NCI-H526 (cell line): ENCODE measurements around the gene SUPT20HL1.
A peak's percentile ranks its signal among the peaks of the same experiment; 100 is the strongest.
"Not testable (repeated sequence)": the region's sequence is repeated elsewhere in the genome, so short reads cannot be mapped to it uniquely, and the experiment has no call there.

ENCODE experiments used
- DNase-seq, 2 experiments: peaks; one replicate each; lab custom pipeline; 2025; lab: John Stamatoyannopoulos, UW

SUPT20HL1 gene

GRCh38 chrX:24363432-24364181 is 3.2 kb downstream of the SUPT20HL1 start:
- not testable (repeated sequence) for DNase-seq

- no peak for DNase-seq
These were observed 3.9 kb downstream of the SUPT20HL1 start for GRCh38 chrX:24364326-24364725.

- no peak for DNase-seq
These were observed 4.6 kb downstream of the SUPT20HL1 start for GRCh38 chrX:24364851-24365538.

- not testable (repeated sequence) for DNase-seq
These were observed 6.4 kb downstream of the SUPT20HL1 start for GRCh38 chrX:24366762-24367400.

GRCh38 chrX:24369816-24370215 is 9.4 kb downstream of the SUPT20HL1 start:
- no peak for DNase-seq

GRCh38 chrX:24371391-24371972 is 11.0 kb downstream of the SUPT20HL1 start:
- DNase-seq = peak; percentile 30 to 86

GRCh38 chrX:24372021-24372763 is 11.8 kb downstream of the SUPT20HL1 start:
- no peak for DNase-seq

GRCh38 chrX:24375600-24376131 is 15.2 kb downstream of the SUPT20HL1 start:
- no peak for DNase-seq

- no peak for DNase-seq
These were observed 16.0 kb downstream of the SUPT20HL1 start for GRCh38 chrX:24376403-24376802.

- no peak for DNase-seq
These were observed 16.8 kb downstream of the SUPT20HL1 start for GRCh38 chrX:24377195-24377594.

GRCh38 chrX:24377911-24378468 is 17.6 kb downstream of the SUPT20HL1 start:
- DNase-seq = no peak

- no peak for DNase-seq
These were observed 18.3 kb downstream of the SUPT20HL1 start for GRCh38 chrX:24378706-24379105.

- no peak for DNase-seq
These were observed 20.1 kb downstream of the SUPT20HL1 start for GRCh38 chrX:24380262-24381187.

GRCh38 chrX:24382315-24382714 is 21.9 kb downstream of the SUPT20HL1 start:
- DNase-seq = not testable (repeated sequence)

- DNase-seq = peak; percentile 38 to 66
These were observed 27.3 kb downstream of the SUPT20HL1 start for GRCh38 chrX:24387724-24388123.

GRCh38 chrX:24391389-24391788 is 30.9 kb downstream of the SUPT20HL1 start:
- no peak for DNase-seq

- no peak for DNase-seq
These were observed 31.4 kb downstream of the SUPT20HL1 start for GRCh38 chrX:24391843-24392242.

GRCh38 chrX:24392709-24393108 is 32.3 kb downstream of the SUPT20HL1 start:
- DNase-seq = no peak

GRCh38 chrX:24395775-24396174 is 35.3 kb downstream of the SUPT20HL1 start:
- peak; percentile 22 to 79 for DNase-seq
